ENCODE measurements around the gene GALNS.

GRCh38 chr16:88886845-88887521, 30.2 kb upstream of the GALNS start:
- TF ChIP-seq, protein P1, sequence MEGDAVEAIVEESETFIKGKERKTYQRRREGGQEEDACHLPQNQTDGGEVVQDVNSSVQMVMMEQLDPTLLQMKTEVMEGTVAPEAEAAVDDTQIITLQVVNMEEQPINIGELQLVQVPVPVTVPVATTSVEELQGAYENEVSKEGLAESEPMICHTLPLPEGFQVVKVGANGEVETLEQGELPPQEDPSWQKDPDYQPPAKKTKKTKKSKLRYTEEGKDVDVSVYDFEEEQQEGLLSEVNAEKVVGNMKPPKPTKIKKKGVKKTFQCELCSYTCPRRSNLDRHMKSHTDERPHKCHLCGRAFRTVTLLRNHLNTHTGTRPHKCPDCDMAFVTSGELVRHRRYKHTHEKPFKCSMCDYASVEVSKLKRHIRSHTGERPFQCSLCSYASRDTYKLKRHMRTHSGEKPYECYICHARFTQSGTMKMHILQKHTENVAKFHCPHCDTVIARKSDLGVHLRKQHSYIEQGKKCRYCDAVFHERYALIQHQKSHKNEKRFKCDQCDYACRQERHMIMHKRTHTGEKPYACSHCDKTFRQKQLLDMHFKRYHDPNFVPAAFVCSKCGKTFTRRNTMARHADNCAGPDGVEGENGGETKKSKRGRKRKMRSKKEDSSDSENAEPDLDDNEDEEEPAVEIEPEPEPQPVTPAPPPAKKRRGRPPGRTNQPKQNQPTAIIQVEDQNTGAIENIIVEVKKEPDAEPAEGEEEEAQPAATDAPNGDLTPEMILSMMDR (IDR thresholded peaks at IDR 0.05): no peak
- TF ChIP-seq REST (IDR thresholded peaks at IDR 0.05; ENCODE audit: insufficient read depth in 1 of 2, low read depth in 2 of 2, low read length in 1 of 2): no peak

All from Panc1 (cell line).